Skeletal muscle cell (primary cell): ENCODE data around the gene SPOPL.

ENCODE experiments used
- DNase-seq: peaks from one replicate; pipeline ENCODE4 v3.0.0-alpha.2; 2010; ENCODE audit warnings: low read depth
- H3K4me3 ChIP-seq: 2 replicates; pipeline ENCODE4 v1.5.1; 2011; ENCODE audit warnings: low read depth, mild to moderate bottlenecking, control low read depth, low read length, moderate library complexity

The SPOPL gene

DNA sequence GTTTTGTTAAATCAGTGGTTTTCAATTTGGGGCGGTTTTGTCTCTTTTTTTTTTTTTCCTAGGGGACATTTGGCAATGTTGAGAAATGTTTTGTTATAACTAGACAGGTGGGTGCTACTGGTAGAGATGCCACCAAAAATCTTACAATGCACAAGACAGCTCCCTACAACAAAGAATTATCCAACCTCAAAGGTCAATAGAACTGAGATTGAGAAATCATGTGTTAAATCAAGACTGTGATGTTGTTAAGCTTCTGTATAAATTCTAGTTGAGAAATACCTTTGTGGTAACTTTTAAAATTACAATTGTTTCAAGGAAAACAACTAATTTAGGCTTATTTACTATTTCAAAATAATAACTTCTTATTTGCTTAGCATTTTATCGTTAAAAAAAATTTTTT, 9.4 kb upstream of the SPOPL start:
- no peak overlapping the region for H3K4me3 ChIP-seq
- DNase-seq: no peak

DNA sequence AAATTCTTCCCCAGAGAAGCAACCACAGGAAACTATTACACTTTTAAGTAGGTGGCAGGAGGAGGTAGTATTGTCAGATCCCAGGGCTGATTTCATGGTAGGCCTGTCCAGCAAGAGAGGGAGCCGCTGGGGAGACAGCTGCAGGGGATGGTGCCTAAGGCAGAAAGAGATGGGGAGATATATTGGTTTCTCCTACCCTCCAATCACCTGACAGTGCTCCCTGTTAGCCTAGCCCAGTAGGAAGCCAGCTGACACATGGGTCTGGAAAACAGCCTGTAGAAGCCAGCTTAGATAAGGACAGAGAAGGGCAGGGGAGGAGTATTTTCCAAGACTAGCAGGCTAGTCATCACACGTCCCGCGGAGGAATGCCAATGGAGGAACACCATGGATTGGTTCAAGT, 8.2 kb upstream of the SPOPL start:
- no peak for DNase-seq

DNA sequence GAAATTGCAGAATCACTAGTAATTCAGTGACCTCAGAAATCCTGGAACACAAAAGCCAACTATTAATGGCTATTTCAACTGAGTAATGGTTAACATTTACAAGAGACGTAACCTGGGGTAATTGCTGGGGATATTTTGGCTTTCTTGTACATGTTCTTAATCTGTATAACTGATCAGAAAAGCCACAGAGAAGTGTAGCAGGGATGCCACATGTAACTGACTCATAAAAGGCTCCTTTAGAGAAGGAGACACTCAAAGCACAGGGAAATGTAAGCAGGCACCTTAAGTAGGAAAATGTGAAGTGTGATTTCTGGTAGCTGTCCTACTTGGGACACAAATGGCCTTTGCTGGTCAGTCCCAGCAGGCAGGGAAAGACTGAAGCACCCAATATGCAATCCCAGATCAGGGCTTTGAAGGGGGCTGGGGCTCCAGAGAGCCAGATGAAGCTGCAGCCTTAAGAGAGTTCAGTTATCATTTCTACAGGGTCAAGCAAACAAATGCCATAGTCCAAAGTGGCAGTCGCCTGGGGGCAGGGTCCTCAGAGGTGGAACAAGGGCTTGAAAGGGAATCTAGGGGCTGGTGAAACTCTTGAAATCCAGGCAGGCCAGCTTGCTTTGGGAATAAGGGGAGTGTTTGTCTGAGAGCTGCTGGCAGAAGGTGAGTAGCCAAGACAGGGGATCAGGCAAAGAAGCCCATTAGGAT, 7.2 kb upstream of the SPOPL start:
- H3K4me3 ChIP-seq: no peak overlapping the region
- DNase-seq: no peak

More for the DNA sequence above, 8.2 kb upstream of the SPOPL start:
- no peak overlapping the region for H3K4me3 ChIP-seq

DNA sequence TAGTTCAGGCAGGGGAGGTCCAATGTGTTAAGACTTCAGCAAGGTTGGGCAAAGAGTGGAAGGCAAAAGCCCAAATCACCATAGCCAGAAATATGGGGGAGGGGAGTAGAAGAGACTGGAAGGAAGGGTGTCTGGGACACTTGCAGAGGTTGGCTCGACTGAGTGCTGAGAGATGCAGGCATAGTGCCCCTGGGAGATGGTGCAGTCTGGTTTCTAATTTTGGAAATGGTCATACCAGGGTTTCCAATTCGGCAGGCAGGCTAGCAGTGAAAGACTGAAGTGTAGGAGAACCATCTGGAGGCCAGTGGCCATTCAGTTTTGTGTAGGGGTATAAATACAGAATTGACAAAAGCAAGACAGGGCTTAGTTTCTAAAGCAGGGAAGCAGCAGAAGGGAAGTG, 6.2 kb upstream of the SPOPL start:
- H3K4me3 ChIP-seq: no peak overlapping the region
- DNase-seq: no peak

DNA sequence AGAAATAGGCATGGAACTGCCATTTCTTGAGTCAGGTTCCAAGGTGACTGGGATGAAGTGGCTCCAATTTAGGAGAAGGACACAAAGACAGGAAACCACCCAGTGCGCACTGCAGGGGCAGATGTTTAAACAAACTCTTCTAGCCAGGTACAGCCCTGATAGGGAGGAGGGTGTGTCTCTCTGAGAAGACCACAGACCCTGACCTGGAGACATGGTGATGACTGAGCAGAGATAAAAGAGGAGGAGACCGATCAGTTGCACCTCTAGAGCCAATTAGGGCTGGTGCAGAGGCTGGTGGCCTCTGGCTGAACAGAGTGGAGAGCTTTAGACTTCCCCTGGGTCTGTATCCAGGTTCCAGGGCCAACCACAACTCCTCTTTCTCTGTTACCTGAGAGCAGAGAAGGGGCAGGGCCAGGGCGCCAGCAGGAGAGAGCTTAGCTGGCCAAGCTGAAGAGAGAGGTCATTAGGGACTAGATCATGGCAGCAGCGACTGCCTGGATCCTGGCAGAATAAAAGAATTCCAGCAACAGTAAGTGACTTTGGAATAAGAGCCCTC, 5.4 kb upstream of the SPOPL start:
- no peak for DNase-seq
- no peak overlapping the region for H3K4me3 ChIP-seq

DNA sequence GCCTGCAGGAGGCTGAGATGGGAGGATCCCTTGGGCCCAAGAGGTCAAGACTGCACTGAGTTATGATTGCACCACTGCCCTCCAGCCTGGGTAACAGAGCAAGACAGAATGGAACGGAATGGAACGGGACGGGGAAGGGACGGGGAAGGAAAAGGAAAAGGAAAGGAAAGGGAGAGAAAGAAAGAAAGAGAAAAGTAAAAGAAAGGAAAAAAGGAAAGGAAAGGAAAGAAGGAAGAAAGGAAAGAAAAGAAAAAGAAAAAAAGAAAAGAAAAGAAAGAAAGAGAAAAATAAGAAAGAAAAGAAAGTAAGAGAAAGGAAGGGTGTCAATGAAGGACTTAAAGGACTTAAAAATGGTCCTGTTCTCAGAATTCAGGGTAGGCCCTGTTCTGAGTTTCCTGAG, 4.3 kb upstream of the SPOPL start:
- no peak for DNase-seq
- no peak overlapping the region for H3K4me3 ChIP-seq

DNA sequence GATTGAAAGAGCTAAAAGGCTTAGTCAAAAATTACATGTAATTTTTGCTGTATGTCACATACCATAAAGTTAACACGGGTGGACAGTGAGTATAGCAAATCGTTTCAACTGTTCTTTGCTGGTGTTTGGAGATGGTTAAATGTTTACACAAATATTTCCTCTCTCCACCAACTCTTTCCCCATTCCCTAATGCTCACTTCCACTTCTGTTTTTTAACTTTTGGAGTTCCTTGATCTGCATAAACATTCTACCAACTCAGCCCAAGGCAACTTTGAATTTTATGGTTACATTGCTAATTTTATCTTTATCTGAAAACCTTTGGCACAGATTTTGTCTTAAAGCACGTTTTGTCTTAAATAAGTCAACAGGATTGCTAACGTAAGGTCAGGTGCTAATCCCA, 1.9 kb upstream of the SPOPL start:
- DNase-seq: no peak
- no peak overlapping the region for H3K4me3 ChIP-seq

DNA sequence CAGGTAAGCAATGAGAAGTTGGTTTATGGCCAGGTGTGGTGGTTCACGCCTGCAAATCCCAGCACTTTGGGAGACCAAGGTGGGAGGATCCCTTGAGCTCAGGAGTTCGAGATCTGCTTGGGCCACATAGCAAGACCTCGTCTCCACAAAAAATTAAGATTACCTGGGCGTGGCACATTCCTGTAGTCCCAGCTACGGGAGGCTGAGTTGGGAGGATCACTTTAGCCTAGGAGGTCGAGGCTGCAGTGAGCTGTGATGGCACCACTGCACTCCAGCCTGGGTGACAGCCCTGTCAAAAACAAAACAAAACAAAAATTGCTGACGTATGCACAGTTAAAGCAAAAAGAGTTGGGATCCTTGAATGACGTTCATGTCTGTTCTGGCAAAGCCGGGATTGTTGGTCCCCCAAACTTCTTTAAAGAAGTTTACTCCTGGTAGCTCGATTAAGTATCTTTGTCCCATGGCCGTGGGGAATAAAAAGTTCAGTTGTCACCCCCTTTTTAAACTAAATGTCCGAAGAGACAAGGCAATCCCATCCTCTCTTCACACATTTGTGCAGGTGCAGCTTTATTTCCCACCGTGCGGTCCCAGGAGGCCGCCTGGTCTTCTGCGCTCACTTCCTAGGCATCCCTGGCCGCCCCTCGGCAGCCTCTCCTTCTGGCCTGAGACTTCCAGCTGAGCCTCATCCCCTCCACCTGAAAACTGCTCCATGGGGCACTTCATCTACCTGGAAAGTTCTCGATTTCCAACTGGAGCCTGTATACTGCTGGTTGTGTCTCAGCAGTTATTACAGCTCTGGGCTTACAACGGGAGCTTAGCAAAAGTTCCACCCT, 762 bp upstream of the SPOPL start:
- DNase-seq: no peak
- H3K4me3 ChIP-seq: peak overlapping the region; percentile 80

DNA sequence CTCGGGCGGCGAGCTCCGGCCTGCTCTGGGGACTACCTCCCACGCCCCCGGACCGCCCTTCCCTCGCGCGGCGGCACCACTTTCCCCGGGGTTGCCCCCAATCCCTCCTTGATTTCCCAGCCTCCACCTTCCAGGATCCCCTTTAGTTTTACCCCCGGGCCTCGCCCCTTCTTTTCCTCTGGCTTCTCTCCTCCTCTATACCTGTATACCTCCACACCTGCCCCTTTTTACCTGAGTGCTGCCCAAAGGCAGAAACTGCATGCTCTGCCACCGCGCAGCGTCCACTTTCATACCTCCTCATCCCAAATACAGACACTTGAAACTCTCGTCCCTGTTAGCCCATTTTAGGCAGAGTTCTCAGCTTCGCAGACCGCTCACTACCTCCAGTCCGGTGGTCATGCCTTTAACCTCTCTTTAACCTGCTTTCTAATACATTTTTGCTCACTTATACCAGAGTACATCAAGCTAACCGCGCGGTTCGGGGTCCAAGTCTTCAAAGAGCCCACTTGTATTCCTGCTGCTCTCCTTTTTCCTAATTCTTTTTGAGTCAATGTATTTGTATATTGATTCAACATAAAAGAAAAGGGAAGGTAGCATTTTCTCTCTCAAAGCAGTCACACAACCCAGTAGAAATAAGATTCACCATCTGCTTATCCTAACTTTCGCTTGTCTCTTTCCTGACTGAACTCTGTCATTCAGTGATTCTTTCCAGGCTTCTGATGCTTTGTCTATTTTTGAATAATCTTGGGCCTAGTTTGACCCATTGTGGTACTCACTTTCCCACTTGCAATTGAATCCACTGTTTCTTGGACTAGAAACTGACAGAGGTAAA, 901 bp downstream of the SPOPL start:
- peak overlapping the region; percentile 80 for H3K4me3 ChIP-seq
- no peak for DNase-seq

DNA sequence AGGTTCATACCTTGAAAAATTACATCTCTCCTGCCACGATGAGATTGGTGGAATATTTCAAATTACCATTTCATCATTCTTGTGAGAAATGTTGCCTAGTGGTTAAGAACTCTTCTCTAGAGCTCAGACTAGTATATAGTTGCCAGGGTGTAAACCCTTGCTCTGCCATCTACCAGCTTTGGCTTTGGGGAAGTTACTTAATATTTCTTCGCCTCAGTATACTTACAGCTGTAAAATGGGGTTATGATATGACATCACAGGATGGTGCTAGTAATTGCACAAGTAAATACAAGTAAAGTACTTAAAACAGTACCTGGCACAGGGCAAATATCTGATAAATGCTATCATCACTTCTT, 1.5 kb downstream of the SPOPL start:
- DNase-seq: no peak
- peak overlapping the region; percentile 80 for H3K4me3 ChIP-seq

DNA sequence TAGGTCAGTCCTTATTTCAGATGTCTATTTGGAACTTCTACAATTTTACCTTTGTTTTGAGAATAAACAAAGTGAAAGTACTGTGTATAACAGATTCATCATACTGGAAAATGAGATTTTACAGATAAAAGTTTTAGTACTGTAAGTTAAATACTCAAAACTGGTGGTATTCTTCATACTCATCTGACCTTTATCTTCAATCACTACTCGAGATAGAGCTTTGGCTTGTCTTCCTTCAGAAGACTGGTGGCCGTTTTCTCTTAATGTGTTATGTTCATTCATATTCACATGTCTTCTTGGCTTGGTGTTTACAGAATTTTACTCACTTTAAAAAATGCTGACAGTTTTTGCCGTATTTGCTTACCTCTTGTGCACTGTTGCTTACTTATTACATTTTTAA, 2.1 kb downstream of the SPOPL start:
- DNase-seq: no peak

DNA sequence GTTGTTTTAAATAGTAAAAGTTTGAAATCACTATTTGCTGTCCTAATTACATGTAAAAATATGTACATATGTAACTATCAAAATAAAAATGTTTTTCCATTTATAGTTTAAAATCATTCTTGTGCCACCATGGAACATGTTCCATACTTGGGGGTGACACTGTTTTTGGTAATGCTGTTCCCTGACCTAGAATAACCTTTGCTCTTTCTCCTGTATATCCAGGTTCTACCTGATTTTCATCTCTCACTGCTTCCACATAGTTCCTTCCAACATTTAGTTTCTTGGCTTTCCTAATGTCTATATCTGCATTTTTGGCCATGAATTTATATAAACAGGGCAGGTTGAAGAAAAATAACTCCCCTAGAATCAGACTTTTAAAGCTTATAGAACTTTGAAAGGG, 2.5 kb downstream of the SPOPL start:
- no peak overlapping the region for H3K4me3 ChIP-seq
- no peak for DNase-seq

More for the DNA sequence above, 2.1 kb downstream of the SPOPL start:
- peak overlapping the region; percentile 80 for H3K4me3 ChIP-seq

DNA sequence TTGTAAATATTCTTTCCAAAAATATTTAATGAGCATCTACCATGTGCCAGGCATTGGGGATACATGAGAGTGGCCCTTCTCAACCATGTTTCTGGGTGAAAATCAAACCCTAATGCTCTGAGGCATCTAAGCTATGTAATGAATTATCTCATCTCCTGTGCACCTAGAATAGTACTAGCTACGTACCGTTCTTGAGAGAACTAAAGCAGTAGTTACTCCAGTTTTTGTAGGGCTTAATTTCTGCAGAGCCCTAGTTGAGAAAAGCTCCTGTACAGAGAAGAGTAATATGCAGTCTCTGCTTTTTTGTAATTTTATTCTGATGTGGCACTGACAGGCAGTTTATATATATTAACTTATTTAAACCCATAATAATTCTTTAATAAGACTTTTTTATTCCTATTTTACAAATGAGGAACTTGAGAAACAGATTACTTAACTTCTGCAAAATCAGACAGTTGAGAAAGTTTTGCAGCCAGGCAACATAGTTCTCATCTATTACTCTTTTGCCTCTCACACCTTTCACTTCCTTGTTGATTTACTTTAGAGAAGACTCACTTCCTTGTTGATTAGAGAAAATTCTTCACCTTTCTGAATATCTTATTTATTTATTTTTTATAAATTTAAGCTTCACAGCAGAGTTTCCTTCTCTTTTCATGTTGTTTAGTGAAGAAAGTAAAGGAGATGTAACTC, 3.1 kb downstream of the SPOPL start:
- DNase-seq: no peak
- H3K4me3 ChIP-seq: no peak overlapping the region

DNA sequence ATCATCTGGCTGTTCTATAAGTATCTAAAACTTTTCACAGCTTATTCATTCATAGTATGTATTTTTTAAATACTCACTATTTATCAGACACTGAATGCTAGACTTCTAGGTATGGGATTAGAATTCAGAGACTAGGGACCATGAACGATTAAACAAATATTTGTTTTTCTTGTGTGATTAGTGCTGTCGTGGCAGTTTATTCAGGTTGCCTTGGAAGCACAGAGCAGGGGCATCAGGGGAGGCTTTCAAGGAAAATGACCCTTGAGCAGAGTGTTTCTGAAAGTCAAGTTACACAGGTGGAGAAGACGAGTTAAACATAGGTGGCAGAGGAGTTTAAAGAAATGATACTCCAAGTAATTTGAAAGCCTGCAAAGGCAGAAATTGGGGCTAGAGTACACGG, 5.7 kb downstream of the SPOPL start:
- no peak overlapping the region for H3K4me3 ChIP-seq
- no peak for DNase-seq

DNA sequence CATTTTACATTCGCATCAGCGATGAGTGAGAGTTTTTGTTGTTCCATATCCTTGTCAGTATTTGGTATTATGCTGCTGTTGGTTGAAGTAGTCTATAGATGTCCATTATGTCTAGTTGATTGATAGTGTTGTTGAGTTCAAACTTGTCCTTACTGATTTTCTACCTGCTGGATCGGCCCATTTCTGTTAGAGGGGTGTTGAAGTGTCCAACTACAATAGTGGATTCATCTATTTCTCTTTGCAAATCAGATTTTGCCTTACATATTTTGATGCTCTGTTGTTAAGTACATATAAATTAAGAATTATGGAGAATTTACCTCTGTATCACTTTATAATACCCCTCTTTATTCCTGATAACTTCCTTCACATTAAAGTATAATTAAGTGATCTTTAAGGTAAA, 8.7 kb downstream of the SPOPL start:
- DNase-seq: no peak
- no peak overlapping the region for H3K4me3 ChIP-seq

DNA sequence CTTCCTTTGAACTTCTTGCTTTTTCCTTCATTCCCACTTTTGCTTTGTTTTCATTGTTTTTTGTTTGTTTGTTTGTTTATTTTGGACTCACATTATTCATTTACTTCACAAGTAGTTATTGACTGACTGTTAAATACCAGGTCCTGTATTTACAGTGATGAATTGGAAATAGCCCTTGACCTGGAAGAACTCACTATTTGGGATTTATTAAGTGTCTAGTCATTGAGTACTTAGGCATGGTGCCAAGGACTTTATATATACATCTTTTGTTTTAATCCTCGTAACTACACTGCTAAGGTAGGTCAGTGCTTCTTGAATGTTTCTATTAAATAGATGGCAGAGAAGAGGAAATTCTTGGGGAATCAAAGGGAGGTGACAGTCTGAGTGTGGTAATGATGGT, 11.1 kb downstream of the SPOPL start:
- DNase-seq: no peak
- no peak overlapping the region for H3K4me3 ChIP-seq

DNA sequence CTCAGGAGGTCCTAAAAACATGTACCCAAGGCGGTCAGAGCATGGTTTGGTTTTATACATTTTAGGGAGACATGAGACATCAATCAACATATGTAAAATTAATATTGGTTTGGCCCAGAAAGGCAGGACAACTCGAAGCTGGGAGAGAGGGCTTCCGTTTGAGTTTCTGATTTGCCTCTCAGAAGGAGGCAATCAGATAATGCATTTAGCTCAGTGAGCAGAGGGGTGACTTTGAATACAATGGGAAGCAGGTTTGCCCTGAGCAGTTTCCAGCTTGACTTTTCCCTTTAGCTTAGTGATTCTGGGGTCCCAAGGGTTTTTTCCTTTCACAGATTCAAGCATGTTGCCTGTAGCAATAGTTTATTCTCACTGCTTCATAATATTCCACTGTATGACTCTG, 12.6 kb downstream of the SPOPL start:
- no peak for DNase-seq

DNA sequence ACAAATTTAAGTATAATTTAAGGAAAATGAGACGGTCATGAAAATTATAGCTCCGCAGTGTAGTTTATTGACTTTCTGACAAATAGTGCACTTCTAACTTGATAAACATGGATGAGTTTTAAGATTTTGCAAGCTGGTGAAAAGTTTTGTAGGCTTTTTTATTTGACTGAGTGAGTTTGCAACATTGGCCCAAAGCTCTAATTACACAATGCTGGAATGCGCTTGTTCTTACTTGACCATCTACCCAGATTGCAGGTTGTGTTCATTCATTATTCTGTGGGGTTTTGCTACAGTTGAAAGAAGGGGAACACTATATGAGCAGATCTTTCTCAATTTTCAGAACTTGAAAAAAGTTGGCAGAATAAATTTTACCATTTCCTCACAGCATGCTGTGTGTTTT, 13.5 kb downstream of the SPOPL start:
- no peak for DNase-seq
- no peak overlapping the region for H3K4me3 ChIP-seq

More for the DNA sequence above, 12.6 kb downstream of the SPOPL start:
- no peak overlapping the region for H3K4me3 ChIP-seq

DNA sequence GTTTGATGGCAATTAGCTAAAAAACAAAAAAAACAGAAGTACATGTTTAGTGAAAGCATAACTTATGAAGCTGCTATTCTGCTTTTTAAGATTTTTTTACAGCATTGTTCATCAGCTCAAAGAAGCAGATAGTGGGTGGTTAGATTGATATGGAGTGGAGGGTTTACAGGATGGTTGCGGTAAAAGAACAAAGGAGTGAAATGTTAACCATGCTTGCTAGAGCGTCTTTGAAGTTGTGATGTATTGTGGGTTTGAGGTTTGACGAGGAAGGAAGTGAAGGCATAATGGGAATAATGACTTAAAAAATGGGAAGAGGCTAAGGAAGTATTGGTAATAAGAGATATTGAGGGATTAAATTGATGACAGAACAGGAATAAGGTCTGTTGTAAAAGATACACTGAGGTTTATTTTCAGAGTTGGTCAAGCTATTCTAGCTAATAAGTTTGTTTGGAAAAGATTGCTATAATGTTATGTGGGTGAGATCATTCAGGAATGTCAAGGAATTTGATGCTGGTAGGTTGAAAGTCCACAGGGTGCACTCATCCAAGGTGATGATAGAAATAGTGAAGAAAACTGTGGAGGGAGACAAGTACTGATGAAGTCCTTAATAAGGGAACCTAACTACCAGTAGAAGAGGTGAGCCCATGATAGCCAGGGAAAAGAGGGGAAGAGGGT, 14.6 kb downstream of the SPOPL start:
- no peak overlapping the region for H3K4me3 ChIP-seq
- DNase-seq: no peak
